ENCODE data around the gene FEM1C.

GRCh38 chr5:115484368-115484767 lies 60.2 kb downstream of the FEM1C start:
- TF ChIP-seq POLR2AphosphoS5 (IDR thresholded peaks at IDR 0.05; ENCODE audit: low read depth) (no peak), CTCF (conservative IDR thresholded peaks at IDR 0.05; ENCODE audit: low read depth in 2 of 2) (no peak), CREB1 (CRISPR knock-in tag; IDR thresholded peaks at IDR 0.05; ENCODE audit: low read depth) (no peak)

All from GM23338 (cell line).